ENCODE measurements around the gene PRKCI. TPM values are rescaled to one million over a fixed set of nuclear protein-coding genes. Genes with fewer than 3 reads are reported as not detected.
A peak's percentile ranks its signal among the peaks of the same experiment; 100 is the strongest.

Gene PRKCI
- total RNA-seq, 2 donors from 2014 or later = 22.5 to 52.9 TPM

DNA sequence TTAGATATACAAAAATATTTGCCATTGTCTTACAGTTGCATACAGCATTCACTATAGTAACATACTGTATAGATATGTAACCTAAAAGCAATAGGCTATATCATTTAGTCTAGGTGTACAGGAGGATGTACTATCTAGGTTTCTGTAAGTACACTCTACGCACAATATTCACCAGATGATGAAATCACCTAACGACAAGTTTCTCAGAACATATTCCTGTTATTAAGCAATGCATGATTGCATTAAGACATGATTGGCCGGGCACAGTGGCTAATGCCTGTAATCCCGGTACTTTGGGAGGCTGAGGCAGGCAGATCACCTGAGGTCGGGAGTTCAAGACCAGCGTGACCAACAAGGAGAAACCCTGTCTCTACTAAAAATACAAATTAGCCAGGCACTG lies 14.5 kb upstream of the PRKCI start:
- Histone ChIP-seq H3K4me3 (no peak overlapping the region), H3K36me3 (no peaks in the 10 kb centered on the region), H3K4me1 (ENCODE audit: control insufficient read depth in 1 of 2, low read depth in 2 of 2) (no peaks in the 10 kb centered on the region), H3K9me3 (no peaks in the 10 kb centered on the region), H3K27ac (no peak overlapping the region), H3K27me3 (replicated peaks; ENCODE audit: insufficient read depth) (no peaks in the 10 kb centered on the region)
- TF ChIP-seq, protein P1, sequence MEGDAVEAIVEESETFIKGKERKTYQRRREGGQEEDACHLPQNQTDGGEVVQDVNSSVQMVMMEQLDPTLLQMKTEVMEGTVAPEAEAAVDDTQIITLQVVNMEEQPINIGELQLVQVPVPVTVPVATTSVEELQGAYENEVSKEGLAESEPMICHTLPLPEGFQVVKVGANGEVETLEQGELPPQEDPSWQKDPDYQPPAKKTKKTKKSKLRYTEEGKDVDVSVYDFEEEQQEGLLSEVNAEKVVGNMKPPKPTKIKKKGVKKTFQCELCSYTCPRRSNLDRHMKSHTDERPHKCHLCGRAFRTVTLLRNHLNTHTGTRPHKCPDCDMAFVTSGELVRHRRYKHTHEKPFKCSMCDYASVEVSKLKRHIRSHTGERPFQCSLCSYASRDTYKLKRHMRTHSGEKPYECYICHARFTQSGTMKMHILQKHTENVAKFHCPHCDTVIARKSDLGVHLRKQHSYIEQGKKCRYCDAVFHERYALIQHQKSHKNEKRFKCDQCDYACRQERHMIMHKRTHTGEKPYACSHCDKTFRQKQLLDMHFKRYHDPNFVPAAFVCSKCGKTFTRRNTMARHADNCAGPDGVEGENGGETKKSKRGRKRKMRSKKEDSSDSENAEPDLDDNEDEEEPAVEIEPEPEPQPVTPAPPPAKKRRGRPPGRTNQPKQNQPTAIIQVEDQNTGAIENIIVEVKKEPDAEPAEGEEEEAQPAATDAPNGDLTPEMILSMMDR (IDR thresholded peaks at IDR 0.05) = no peak
- ATAC-seq (ENCODE audit: insufficient number of reproducible peaks, low FRiP score, low read depth) (no peak), DNase-seq (ENCODE audit: low spot score) (no peak)

DNA sequence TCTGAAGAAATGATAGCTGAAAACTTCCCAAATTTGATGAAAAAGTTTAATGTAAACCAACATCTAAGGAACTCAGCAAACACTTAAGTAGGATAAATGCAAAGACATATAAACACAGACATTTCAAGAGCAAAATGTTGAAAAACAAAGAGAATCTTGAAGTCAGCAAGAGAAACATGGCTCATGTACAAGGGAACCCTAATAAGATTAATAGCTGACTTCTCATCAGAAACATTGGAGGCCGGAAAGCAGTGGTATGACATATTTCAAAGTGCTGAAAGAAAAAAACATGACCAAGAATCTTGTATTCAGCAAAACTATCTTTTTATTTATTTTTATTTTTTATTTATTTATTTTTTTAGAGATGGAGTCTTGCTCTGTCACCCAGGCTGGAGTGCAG lies 10.6 kb upstream of the PRKCI start:
- Histone ChIP-seq H3K4me1 (ENCODE audit: control insufficient read depth in 1 of 2, low read depth in 2 of 2) (no peaks in the 10 kb centered on the region), H3K27me3 (replicated peaks; ENCODE audit: insufficient read depth) (no peaks in the 10 kb centered on the region), H3K9me3 (no peaks in the 10 kb centered on the region), H3K27ac (no peak overlapping the region), H3K36me3 (no peaks in the 10 kb centered on the region), H3K4me3 (no peak overlapping the region)
- ATAC-seq (ENCODE audit: insufficient number of reproducible peaks, low FRiP score, low read depth) (no peak), DNase-seq (ENCODE audit: low spot score) (no peak)
- TF ChIP-seq, protein P1 (IDR thresholded peaks at IDR 0.05) = no peak

DNA sequence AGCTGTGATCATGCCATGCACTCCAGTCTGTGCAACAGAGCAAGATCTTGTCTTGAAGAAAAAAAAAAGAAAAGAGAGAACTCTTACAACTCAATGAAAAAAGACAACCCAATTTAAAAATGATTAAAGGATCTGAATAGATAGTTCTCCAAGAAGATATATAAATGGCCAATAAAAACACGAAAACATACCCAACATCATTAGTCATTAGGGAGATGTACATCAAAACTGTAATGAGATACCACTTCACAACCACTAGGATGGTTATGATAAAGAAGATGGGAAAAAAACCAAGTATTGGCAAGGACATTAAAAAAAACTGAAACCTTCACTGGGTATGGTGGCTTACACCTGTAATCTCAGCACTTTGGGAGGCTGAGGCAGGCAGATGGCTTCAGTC lies 2.4 kb upstream of the PRKCI start:
- DNase-seq (ENCODE audit: low spot score) (no peak), ATAC-seq (ENCODE audit: insufficient number of reproducible peaks, low FRiP score, low read depth) (no peak)
- Histone ChIP-seq H3K36me3 (no peaks in the 10 kb centered on the region), H3K4me3 (no peak overlapping the region), H3K27ac (no peak overlapping the region), H3K4me1 (ENCODE audit: control insufficient read depth in 1 of 2, low read depth in 2 of 2) (peaks cover 8 to 14% of the 10 kb centered on the region in 2 donors), H3K9me3 (no peaks in the 10 kb centered on the region), H3K27me3 (replicated peaks; ENCODE audit: insufficient read depth) (no peaks in the 10 kb centered on the region)
- TF ChIP-seq, protein P1 (IDR thresholded peaks at IDR 0.05) = no peak

DNA sequence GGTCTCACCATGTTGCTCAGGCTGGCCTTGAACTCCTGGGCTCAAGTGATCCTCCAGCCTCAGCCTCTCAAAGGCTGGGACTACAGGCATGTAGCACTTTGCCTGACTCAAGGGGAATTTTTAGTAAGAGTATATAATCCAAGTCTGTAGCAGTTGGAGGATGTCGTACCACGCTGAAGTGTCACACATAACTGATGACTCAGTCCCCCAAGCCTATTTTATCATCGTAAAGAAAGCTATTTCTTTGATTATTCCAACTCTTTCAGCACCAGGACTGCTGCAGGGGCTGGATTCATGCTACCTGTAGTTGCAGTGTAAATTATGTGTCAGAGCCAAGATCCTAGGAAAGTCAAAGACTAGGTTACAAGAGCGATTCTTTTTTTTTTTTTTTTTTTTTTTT lies 1.4 kb upstream of the PRKCI start:
- TF ChIP-seq, protein P1 (IDR thresholded peaks at IDR 0.05) = no peak
- Histone ChIP-seq H3K27ac (no peak overlapping the region), H3K9me3 (no peaks in the 10 kb centered on the region), H3K4me3 (no peak overlapping the region), H3K36me3 (no peaks in the 10 kb centered on the region), H3K27me3 (replicated peaks; ENCODE audit: insufficient read depth) (no peaks in the 10 kb centered on the region), H3K4me1 (ENCODE audit: control insufficient read depth in 1 of 2, low read depth in 2 of 2) (peaks cover 8 to 14% of the 10 kb centered on the region in 2 donors)
- DNase-seq (ENCODE audit: low spot score) (no peak), ATAC-seq (ENCODE audit: insufficient number of reproducible peaks, low FRiP score, low read depth) (no peak)

DNA sequence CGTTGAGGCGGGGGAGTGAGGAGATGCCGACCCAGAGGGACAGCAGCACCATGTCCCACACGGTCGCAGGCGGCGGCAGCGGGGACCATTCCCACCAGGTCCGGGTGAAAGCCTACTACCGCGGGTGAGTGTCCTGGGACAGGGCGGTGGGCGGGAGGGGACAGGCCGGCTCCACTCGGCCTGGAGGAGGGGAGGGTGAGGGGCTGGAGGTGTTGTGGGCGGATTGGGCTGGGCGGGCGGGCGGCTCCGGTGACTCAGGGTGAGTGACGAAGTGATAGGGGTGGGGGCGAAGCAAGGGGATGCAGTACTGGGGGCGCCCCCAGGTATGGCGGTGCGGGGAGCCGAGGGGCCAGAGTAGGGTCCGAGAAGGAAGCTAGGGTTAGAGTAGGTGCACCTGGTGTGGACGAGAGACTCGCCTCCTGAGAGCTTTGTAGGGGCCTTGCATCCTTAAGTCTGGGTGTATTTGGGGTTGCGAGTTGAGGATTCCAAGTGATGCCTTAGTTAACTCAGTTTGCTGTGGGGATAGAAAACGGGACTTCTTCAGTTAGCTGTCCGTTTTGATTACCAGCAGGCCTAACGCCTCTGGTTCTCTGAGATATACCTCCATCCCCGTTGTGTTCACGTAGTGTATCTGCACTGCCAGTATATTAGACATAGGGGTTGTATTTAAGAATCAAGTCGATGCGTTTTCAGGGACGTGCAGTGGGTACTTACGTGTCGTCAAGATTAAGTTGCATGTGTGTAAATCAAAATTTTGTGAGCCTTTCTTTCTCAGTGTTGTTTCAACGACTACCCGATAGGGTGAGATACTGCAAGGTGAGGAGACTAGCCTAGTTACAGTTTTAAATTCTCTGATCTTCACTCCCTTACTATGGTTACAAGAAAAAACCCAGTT lies 670 bp downstream of the PRKCI start:
- Histone ChIP-seq H3K9me3 (no peaks in the 10 kb centered on the region), H3K27ac (peak overlapping the region; percentile 91 to 94), H3K4me1 (ENCODE audit: control insufficient read depth in 1 of 2, low read depth in 2 of 2) (peaks cover 26 to 34% of the 10 kb centered on the region in 2 donors), H3K4me3 (peak overlapping the region; percentile 99), H3K27me3 (replicated peaks; ENCODE audit: insufficient read depth) (no peaks in the 10 kb centered on the region), H3K36me3 (no peaks in the 10 kb centered on the region)
- TF ChIP-seq, protein P1 (IDR thresholded peaks at IDR 0.05) = peak; percentile 11
- DNase-seq (ENCODE audit: low spot score) = peak; percentile 5
- ATAC-seq (ENCODE audit: insufficient number of reproducible peaks, low FRiP score, low read depth) = peak; percentile 38

All from thoracic aorta (tissue), 2 donors.